GM12892 (cell line): ENCODE results near the gene TNNC2.

Experiments
- POLR2A ChIP-seq: IDR thresholded peaks from 2 replicates; pipeline ENCODE4 v1.6.1; 2011; ENCODE audit warnings: low read depth, low read length, control low read depth
- POLR2AphosphoS5 ChIP-seq: IDR thresholded peaks from 2 replicates; pipeline ENCODE4 v1.6.1; 2011; ENCODE audit warnings: low read depth, low read length, control low read depth
- TAF1 ChIP-seq: IDR thresholded peaks from 2 replicates; pipeline ENCODE4 v1.6.1; 2011; ENCODE audit warnings: low read depth, mild to moderate bottlenecking, control low read depth, low read length, borderline replicate concordance

DNA sequence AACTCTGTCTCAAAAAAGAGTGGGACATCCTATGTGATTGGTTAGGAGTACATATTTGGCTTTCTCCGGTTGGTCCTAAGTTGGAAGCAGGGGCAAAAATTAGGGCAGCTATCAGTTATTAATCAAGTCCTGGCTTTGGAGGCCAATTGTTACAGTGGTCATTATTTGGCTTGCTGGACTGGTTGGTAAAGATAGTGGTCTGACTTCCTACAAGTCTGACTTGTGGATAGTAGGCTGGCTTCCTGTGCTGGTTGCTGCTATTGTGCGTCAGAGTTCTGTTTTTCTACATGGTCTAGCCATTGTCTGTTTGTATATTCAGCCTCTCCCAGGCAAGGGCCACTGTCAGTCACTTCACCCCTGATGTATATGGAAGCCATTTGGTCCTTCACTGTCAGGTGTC lies 23.1 kb upstream of the TNNC2 start:
- TF ChIP-seq POLR2AphosphoS5: no peak
- TF ChIP-seq POLR2A: no peak
- no peak for TF ChIP-seq TAF1
